ENCODE measurements around the gene SENP2. TPM values are rescaled to one million over a fixed set of nuclear protein-coding genes. Genes with fewer than 3 reads are reported as not detected.
A peak's percentile ranks its signal among the peaks of the same experiment; 100 is the strongest.
"Not testable (repeated sequence)": the region's sequence is repeated elsewhere in the genome, so short reads cannot be mapped to it uniquely, and the experiment has no call there.

Gene SENP2
- 25.1 TPM for total RNA-seq
- long read RNA-seq, full-length matches to known transcripts, result 8 of 11 reads
- long read RNA-seq, partial matches to known transcripts, result 0 of 11 reads
- long read RNA-seq, other reads (novel, unspliced or antisense), result 3 of 11 reads

- intact Hi-C loops (cut with DNase I), result loop anchor here (2.0 kb wide), 1 partner anchor 87 kb away; the partner anchor contains the start of gene TMEM41A
- DNase-seq (ENCODE audit: missing footprints) (peak; percentile 99), ATAC-seq (peak; percentile 98)
Observed at GRCh38 chr3:185585859-185586685, at the start of gene SENP2. Gene SENP2, plus strand, starts transcription at chr3:185586295. Its CDS starts 119 bp downstream, at chr3:185586414.

DNA sequence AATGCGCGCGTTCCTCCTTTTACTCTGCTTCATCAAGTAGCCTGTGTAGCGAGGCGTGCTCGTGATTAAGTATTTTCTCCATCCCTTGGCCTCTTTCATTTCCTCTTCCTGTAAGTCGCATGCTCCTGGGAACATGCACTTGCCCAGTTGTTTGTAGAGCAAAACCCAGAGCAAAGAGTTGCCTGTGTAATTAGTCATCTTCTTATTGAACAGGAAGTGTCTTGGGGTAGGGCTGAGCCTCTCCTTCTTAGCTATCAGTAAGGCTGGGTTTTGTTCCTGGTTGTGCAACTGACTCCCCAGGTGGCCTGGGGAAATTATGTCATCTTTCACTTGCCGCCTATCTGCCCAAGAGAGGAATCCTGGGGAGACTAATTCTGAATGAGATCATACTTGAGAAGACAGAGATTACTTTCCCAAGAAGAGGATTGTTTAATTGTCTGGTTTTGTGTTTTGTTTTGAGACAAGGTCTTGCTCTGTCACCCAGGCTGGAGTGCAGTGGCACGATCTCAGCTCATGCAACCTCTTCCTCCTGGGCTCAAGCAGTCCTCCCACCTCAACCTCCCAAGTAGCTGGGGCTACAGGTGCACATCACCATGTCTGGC, 48.6 kb upstream of the SENP2 start:
- intact Hi-C loops (cut with DNase I), result no loop called here
- DNase-seq (ENCODE audit: missing footprints), result no peak
- peak; percentile 96 for ATAC-seq

DNA sequence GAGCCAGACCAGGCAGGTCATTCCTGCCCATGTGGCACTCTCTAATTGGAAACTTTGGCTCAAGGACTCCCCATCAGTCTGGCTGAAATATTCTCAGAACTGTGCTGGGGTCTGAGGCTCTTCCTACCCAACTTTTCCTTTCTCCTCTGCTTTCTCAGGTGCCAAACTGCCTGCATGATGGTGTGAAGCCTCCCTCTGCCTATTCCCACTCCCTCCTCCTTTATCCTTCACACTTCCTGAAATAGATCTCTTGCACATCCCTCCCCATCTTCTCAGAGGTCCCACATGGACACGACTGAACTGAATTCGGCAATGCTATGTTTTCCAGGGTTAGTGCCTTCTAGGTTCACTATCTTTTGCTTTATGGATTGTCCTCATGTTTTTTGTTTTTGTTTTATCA, 46.2 kb upstream of the SENP2 start:
- intact Hi-C loops (cut with DNase I), result no loop called here
- ATAC-seq, result no peak
- no peak for DNase-seq (ENCODE audit: missing footprints)

- ATAC-seq (no peak), DNase-seq (ENCODE audit: missing footprints) (no peak)
- intact Hi-C loops (cut with DNase I), result no loop called here
Observed at GRCh38 chr3:185540695-185541094, 45.4 kb upstream of the SENP2 start.

- intact Hi-C loops (cut with DNase I), result no loop called here
- peak; percentile 31 for ATAC-seq
- DNase-seq (ENCODE audit: missing footprints), result no peak
Observed at GRCh38 chr3:185549122-185549521, 37.0 kb upstream of the SENP2 start.

- DNase-seq (ENCODE audit: missing footprints) (no peak), ATAC-seq (peak; percentile 34)
- intact Hi-C loops (cut with DNase I), result loop anchor here (10.0 kb wide), 1 partner anchor 185 kb away; the partner anchor contains the start of gene MAP3K13
Observed at GRCh38 chr3:185549651-185550111, 36.4 kb upstream of the SENP2 start.

GRCh38 chr3:185552358-185552877, 33.7 kb upstream of the SENP2 start, which contains the start of gene LIPH:
Gene LIPH, minus strand, starts transcription at chr3:185552588. Its CDS starts 117 bp downstream, at chr3:185552471.
- ATAC-seq, result no peak
- intact Hi-C loops (cut with DNase I), result loop anchor here (10.0 kb wide), 1 partner anchor 188 kb away; the partner anchor contains the start of gene MAP3K13

GRCh38 chr3:185555101-185555501, 31.0 kb upstream of the SENP2 start:
- no peak for ATAC-seq
- intact Hi-C loops (cut with DNase I), result loop anchor here (5.0 to 10.0 kb wide), 2 partner anchors 58 to 190 kb away; partner anchors contain the start of genes MAP3K13 and TMEM41A
- no peak for DNase-seq (ENCODE audit: missing footprints)

More at GRCh38 chr3:185552358-185552877, 33.7 kb upstream of the SENP2 start, which contains the start of gene LIPH:
- DNase-seq (ENCODE audit: missing footprints), result no peak

DNA sequence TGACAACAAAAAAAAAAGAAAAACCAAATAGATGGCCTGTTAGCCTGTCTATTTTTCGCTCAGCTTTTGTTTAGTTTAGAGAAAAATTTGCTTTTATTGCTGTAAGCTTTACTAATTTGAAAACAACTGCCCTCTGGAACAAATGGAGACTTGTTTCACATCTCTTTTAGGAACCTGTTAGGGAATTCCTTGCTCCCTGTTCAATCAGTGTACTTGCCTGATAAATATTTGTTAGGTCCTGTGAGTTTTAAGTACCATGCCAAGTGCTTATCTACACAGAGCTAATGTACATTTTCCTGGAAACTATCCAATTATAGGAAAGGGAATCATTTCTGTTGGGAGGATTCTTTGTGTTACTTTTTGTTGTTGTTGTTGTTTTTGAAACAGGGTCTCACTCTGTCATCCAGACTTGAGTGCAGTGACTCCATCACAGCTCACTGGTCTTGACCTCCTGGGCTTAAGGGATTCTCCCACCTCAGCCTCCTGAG, 30.2 kb upstream of the SENP2 start:
- ATAC-seq (no peak), DNase-seq (ENCODE audit: missing footprints) (no peak)
- intact Hi-C loops (cut with DNase I), result loop anchor here (5.0 to 10.0 kb wide), 2 partner anchors 59 to 191 kb away; partner anchors contain the start of genes MAP3K13 and TMEM41A

- intact Hi-C loops (cut with DNase I), result loop anchor here (5.0 to 10.0 kb wide), 2 partner anchors 59 to 192 kb away; partner anchors contain the start of genes MAP3K13 and TMEM41A
- not testable (repeated sequence) for ATAC-seq; DNase-seq (ENCODE audit: missing footprints)
Observed at GRCh38 chr3:185556640-185557039, 29.5 kb upstream of the SENP2 start.

DNA sequence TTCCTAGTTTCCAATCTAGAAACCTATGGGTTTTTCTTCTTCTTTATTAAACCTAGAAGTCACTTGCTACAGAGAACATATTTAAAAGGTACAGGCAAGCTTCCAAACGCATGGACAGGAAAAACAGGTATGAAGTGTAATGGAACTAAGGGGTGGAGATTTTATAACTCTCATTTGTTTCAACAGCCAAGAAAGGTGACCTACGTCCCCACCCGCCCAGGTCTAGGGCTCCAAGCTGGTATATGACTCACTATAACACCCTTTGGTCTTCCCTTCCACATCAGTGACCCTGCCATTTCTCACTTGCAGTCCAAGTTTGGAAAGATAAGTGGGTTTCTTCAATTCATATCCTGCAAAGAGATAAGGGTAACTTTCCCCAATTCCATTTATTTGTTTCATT, 27.7 kb upstream of the SENP2 start:
- ATAC-seq, result no peak
- intact Hi-C loops (cut with DNase I), result loop anchor here (5.0 to 10.0 kb wide), 2 partner anchors 61 to 194 kb away; partner anchors contain the start of genes MAP3K13 and TMEM41A
- no peak for DNase-seq (ENCODE audit: missing footprints)

GRCh38 chr3:185559706-185560090, 26.4 kb upstream of the SENP2 start:
- ATAC-seq, result no peak
- intact Hi-C loops (cut with DNase I), result loop anchor here (5.0 to 10.0 kb wide), 2 partner anchors 62 to 195 kb away; partner anchors contain the start of genes MAP3K13 and TMEM41A
- DNase-seq (ENCODE audit: missing footprints), result no peak

- intact Hi-C loops (cut with DNase I), result no loop called here
- DNase-seq (ENCODE audit: missing footprints), result no peak
- no peak for ATAC-seq
Observed at GRCh38 chr3:185560676-185561075, 25.4 kb upstream of the SENP2 start.

GRCh38 chr3:185561374-185561943, 24.6 kb upstream of the SENP2 start:
- intact Hi-C loops (cut with DNase I), result no loop called here
- DNase-seq (ENCODE audit: missing footprints), result no peak
- ATAC-seq, result peak; percentile 54

DNA sequence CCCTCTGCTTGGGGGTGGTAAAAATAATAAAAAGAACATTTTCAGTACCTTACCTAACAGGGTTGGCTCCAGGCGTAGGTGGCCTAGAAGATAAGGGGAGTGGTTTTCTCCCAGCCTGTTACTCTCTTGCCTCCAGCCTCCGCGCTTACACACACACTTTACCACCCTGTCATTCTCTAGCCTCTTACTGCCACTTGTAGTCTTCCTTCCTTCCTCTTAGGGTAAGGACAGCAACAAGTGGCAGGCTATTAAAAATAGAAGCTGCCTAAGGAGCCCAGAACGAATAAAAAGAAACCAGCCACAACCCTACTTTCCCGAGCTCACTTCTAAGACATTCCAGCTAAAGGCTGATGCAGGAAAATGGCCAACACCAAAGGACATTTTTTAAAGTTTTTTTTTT, 24.1 kb upstream of the SENP2 start:
- DNase-seq (ENCODE audit: missing footprints), result no peak
- intact Hi-C loops (cut with DNase I), result no loop called here
- no peak for ATAC-seq

DNA sequence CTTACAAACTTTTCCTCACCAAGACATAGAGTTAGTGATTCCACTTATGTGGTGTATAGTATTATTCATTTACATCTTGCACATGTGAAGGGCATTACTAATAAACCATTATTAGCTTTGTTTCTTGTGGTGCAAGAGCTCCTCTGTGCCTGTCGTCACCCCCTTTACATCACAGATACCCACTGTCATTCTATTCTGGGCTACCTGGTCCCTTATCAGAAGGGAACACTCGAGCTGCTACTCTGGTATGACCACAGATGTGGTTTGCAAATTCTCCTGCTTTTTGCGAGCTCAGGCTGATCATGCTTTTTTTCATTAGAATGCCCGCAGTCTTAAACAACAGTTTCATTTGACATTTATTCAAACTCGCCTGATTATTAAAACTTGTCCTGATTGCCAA, 13.9 kb upstream of the SENP2 start:
- intact Hi-C loops (cut with DNase I), result no loop called here
- DNase-seq (ENCODE audit: missing footprints), result no peak
- no peak for ATAC-seq

DNA sequence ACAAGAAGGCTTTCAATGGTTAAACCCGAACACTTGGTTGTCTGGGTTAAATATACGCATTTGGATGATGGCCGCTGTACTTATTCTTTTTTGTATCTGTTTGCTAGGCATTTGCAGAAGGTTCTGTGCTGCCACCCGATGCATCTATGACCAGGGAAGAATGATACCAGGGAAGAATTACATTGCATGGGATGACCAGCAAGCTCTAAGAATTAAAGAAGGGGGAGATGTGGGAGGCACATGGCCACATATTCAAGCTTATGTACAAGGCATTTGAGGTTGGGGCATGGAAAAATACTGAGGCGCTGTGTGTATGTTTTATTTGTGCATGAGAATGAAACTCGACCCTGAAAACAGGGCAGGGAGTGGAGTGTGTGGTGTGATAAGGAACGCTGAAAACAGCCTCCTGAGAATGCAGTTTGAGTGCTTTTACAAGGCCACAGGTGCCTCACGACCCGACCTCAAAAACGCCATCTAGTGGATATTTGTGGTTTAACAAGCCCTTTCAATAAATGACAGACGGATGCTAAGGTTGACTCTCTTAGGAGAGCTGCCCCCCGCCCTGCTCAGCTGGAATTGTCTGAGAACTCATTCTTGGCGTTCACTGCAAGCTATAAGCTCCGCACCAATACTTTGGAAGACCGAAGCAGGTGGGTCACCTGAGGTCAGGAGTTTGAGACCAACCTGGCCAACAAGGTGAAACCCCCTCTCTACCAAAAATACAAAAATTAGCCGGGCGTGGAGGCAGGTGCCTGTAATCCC, 10.8 kb upstream of the SENP2 start:
- ATAC-seq; DNase-seq (ENCODE audit: missing footprints); intact Hi-C loops (cut with DNase I): not testable (repeated sequence)

DNA sequence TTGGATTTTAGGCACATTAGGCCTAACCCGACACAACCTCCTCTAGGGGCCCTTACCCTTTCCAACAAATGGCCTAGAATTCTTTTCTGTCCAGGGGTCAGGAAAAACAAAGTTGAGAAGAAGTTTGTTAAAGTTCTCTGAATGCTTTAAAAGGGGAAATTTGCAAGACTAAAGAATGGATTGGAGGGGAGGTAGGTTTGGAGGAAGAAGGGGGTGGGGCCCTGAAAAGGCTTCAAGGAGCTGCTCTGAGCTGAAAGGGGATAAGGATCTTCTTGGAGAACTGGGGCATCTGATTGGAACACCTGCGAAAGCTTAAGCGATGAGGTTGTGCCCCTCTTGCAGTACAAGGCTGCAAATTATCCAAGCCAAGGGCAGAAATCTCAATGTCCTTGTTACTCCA, 3.9 kb upstream of the SENP2 start:
- no peak for ATAC-seq
- intact Hi-C loops (cut with DNase I), result no loop called here
- DNase-seq (ENCODE audit: missing footprints), result no peak
